Measurements from ENCODE around the gene NANOS1. TPM values are rescaled to one million over a fixed set of nuclear protein-coding genes. Genes with fewer than 3 reads are reported as not detected.
A peak's percentile ranks its signal among the peaks of the same experiment; 100 is the strongest.

The NANOS1 gene
- total RNA-seq, 3 donors from 2014 or later (not counting 1 experiment from before 2014, with no cell fraction given), result 0.09 TPM; not detected in 2

GRCh38 chr10:119058010-119058409 lies 28.5 kb downstream of the NANOS1 start:
- Mint-ChIP-seq H3K36me3 (peaks cover 34% of the 10 kb centered on the region), H3K27me3 (ENCODE audit: low read depth in 2 of 2) (no peaks in the 10 kb centered on the region), H3K4me3 (no peak overlapping the region), H3K27ac (peak overlapping the region in 1 of 2 donors; percentile 7), H3K9me3 (no peaks in the 10 kb centered on the region), H3K4me1 (peaks cover 15 to 27% of the 10 kb centered on the region in 2 donors)
- intact Hi-C loops (cut with micrococcal nuclease), result no loop called here
- Histone ChIP-seq H3K4me1 (ENCODE audit: control insufficient read depth, insufficient read depth, low read length) (no peaks in the 10 kb centered on the region), H3K4me3 (ENCODE audit: low read length) (no peak overlapping the region), H3K27me3 (ENCODE audit: control insufficient read depth, insufficient read depth, low read length) (no peaks in the 10 kb centered on the region), H3K9me3 (ENCODE audit: control insufficient read depth, insufficient read depth, low read length) (no peaks in the 10 kb centered on the region), H3K27ac (ENCODE audit: low read length) (no peak overlapping the region), H3K36me3 (ENCODE audit: control insufficient read depth, insufficient read depth, low read length) (peaks cover 87% of the 10 kb centered on the region)
- DNase-seq (no peak), ATAC-seq (no peak)
- no peak for TF ChIP-seq CTCF (IDR thresholded peaks at IDR 0.05)
- whole genome bisulfite sequencing (ENCODE audit: insufficient coverage), result 97% methylated on average over 11 of the region's 11 CpGs

- H3K27me3 ChIP-seq (ENCODE audit: control insufficient read depth, insufficient read depth, low read length), result no peaks in the 10 kb centered on the region
- Mint-ChIP-seq H3K36me3 (peaks cover 38% of the 10 kb centered on the region), H3K4me1 (peaks cover 19 to 27% of the 10 kb centered on the region in 2 donors), H3K4me3 (no peak overlapping the region), H3K27ac (peak overlapping the region in 1 of 2 donors; percentile 5), H3K27me3 (ENCODE audit: low read depth in 2 of 2) (no peaks in the 10 kb centered on the region), H3K9me3 (no peaks in the 10 kb centered on the region)
- no peaks in the 10 kb centered on the region for H3K9me3 ChIP-seq (ENCODE audit: control insufficient read depth, insufficient read depth, low read length)
- H3K27ac ChIP-seq (ENCODE audit: low read length), result no peak overlapping the region
- intact Hi-C loops (cut with micrococcal nuclease), result no loop called here
- TF ChIP-seq CTCF (IDR thresholded peaks at IDR 0.05), result no peak
- DNase-seq (no peak), ATAC-seq (no peak)
- H3K4me3 ChIP-seq (ENCODE audit: low read length), result no peak overlapping the region
- H3K4me1 ChIP-seq (ENCODE audit: control insufficient read depth, insufficient read depth, low read length), result no peaks in the 10 kb centered on the region
- peaks cover 87% of the 10 kb centered on the region for H3K36me3 ChIP-seq (ENCODE audit: control insufficient read depth, insufficient read depth, low read length)
- WGBS (ENCODE audit: insufficient coverage), result 96% methylated on average over 4 of the region's 4 CpGs
These were observed 30.0 kb downstream of the NANOS1 start for GRCh38 chr10:119059557-119059956.

- H3K9me3 ChIP-seq (ENCODE audit: control insufficient read depth, insufficient read depth, low read length), result no peaks in the 10 kb centered on the region
- DNase-seq (no peak), ATAC-seq (no peak)
- TF ChIP-seq CTCF (IDR thresholded peaks at IDR 0.05), result no peak
- Mint-ChIP-seq H3K36me3 (peaks cover 44% of the 10 kb centered on the region), H3K27me3 (ENCODE audit: low read depth in 2 of 2) (no peaks in the 10 kb centered on the region), H3K4me3 (no peak overlapping the region), H3K27ac (peak overlapping the region; percentile 5 to 33), H3K4me1 (peaks cover 24 to 29% of the 10 kb centered on the region in 2 donors), H3K9me3 (no peaks in the 10 kb centered on the region)
- WGBS (ENCODE audit: insufficient coverage), result no CpG with 5 or more reads among the region's 1 CpG
- H3K4me1 ChIP-seq (ENCODE audit: control insufficient read depth, insufficient read depth, low read length), result no peaks in the 10 kb centered on the region
- intact Hi-C loops (cut with micrococcal nuclease), result no loop called here
- H3K27me3 ChIP-seq (ENCODE audit: control insufficient read depth, insufficient read depth, low read length), result no peaks in the 10 kb centered on the region
- H3K27ac ChIP-seq (ENCODE audit: low read length), result no peak overlapping the region
- peaks cover 86% of the 10 kb centered on the region for H3K36me3 ChIP-seq (ENCODE audit: control insufficient read depth, insufficient read depth, low read length)
- H3K4me3 ChIP-seq (ENCODE audit: low read length), result no peak overlapping the region
These were observed 30.6 kb downstream of the NANOS1 start for GRCh38 chr10:119060107-119060506.

GRCh38 chr10:119061352-119061751 lies 31.8 kb downstream of the NANOS1 start:
- H3K4me3 Mint-ChIP-seq, result no peak overlapping the region
- Histone ChIP-seq H3K4me1 (ENCODE audit: control insufficient read depth, insufficient read depth, low read length) (no peaks in the 10 kb centered on the region), H3K27me3 (ENCODE audit: control insufficient read depth, insufficient read depth, low read length) (no peaks in the 10 kb centered on the region), H3K9me3 (ENCODE audit: control insufficient read depth, insufficient read depth, low read length) (no peaks in the 10 kb centered on the region), H3K36me3 (ENCODE audit: control insufficient read depth, insufficient read depth, low read length) (peaks cover 82% of the 10 kb centered on the region), H3K4me3 (ENCODE audit: low read length) (no peak overlapping the region), H3K27ac (ENCODE audit: low read length) (no peak overlapping the region)
- peaks cover 26 to 34% of the 10 kb centered on the region in 2 donors for H3K4me1 Mint-ChIP-seq
- intact Hi-C loops (cut with micrococcal nuclease), result no loop called here
- H3K36me3 Mint-ChIP-seq, result peaks cover 45% of the 10 kb centered on the region
- 71% methylated on average over 1 of the region's 1 CpG for WGBS (ENCODE audit: insufficient coverage)
- H3K9me3 Mint-ChIP-seq, result no peaks in the 10 kb centered on the region
- TF ChIP-seq CTCF (IDR thresholded peaks at IDR 0.05), result no peak
- ATAC-seq (no peak), DNase-seq (no peak)
- H3K27me3 Mint-ChIP-seq (ENCODE audit: low read depth in 2 of 2), result no peaks in the 10 kb centered on the region
- peak overlapping the region; percentile 16 to 54 for H3K27ac Mint-ChIP-seq
